Loucy (cell line): ENCODE results near the gene HSF2BP.

Experiments
- H2AFZ ChIP-seq: fragments of 200-600 bp; sonication (generic); 2 replicates; pipeline ENCODE4 v1.6.0; 2016; ENCODE audit warnings: antibody characterized with exemption, mild to moderate bottlenecking, low read length, moderate library complexity
- H3F3A ChIP-seq: fragments of 200-600 bp; 2 replicates; pipeline ENCODE4 v1.6.0; 2016; ENCODE audit warnings: antibody characterized with exemption, low read depth, mild to moderate bottlenecking
- H3K27me3 ChIP-seq: fragments of 200-600 bp; sonication (generic); 2 replicates; pipeline ENCODE4 v1.6.1; 2014; ENCODE audit warnings: low read length, mild to moderate bottlenecking; ENCODE audit not compliant: insufficient read depth, poor library complexity, severe bottlenecking
- H3K36me3 ChIP-seq: fragments of 200-600 bp; sonication (generic); 2 replicates; pipeline ENCODE4 v1.6.1; 2016; ENCODE audit warnings: low read length; ENCODE audit not compliant: insufficient read depth
- H3K4me1 ChIP-seq: fragments of 200-600 bp; sonication (generic); 2 replicates; pipeline ENCODE4 v1.5.1; 2014; ENCODE audit warnings: low read length, mild to moderate bottlenecking; ENCODE audit not compliant: insufficient read depth, poor library complexity, severe bottlenecking
- H3K4me2 ChIP-seq: fragments of 200-600 bp; sonication (generic); 2 replicates; pipeline ENCODE4 v1.6.0; 2014; ENCODE audit warnings: antibody characterized with exemption, low read length, low read depth, mild to moderate bottlenecking; ENCODE audit not compliant: poor library complexity, severe bottlenecking
- H3K4me3 ChIP-seq: fragments of 200-600 bp; sonication (generic); 2 replicates; pipeline ENCODE4 v1.5.1; 2014; ENCODE audit warnings: low read length, mild to moderate bottlenecking, mixed read lengths; ENCODE audit not compliant: poor library complexity, severe bottlenecking
- H3K79me2 ChIP-seq: fragments of 200-600 bp; sonication (generic); 2 replicates; pipeline ENCODE4 v1.6.1; 2014; ENCODE audit warnings: low read length; ENCODE audit not compliant: insufficient read depth
- H3K9ac ChIP-seq: fragments of 200-600 bp; sonication (generic); 2 replicates; pipeline ENCODE4 v1.6.0; 2014; ENCODE audit warnings: mild to moderate bottlenecking, low read depth, low read length, moderate library complexity; ENCODE audit not compliant: poor library complexity, severe bottlenecking
- H3K9me2 ChIP-seq: fragments of 200-600 bp; sonication (generic); replicated peaks from 2 replicates; pipeline ENCODE4 v1.6.1; 2016; ENCODE audit warnings: low read depth, low read length, mixed read lengths
- H3K9me3 ChIP-seq: fragments of 200-600 bp; sonication (generic); 2 replicates; pipeline ENCODE4 v1.6.1; 2014; ENCODE audit warnings: mild to moderate bottlenecking, antibody characterized with exemption, low read length, low read depth; ENCODE audit not compliant: insufficient read depth
- H4K20me1 ChIP-seq: fragments of 200-600 bp; sonication (generic); 2 replicates; pipeline ENCODE4 v1.6.0; 2014; ENCODE audit warnings: antibody characterized with exemption, low read length, mild to moderate bottlenecking; ENCODE audit not compliant: insufficient read depth, poor library complexity, severe bottlenecking
- CTCF ChIP-seq: fragments of 200-600 bp; sonication (generic); conservative IDR thresholded peaks from 2 replicates; pipeline ENCODE4 v1.5.1; 2014; ENCODE audit warnings: mild to moderate bottlenecking, antibody characterized with exemption, low read length
- EZH2phosphoT487 ChIP-seq: fragments of 200-600 bp; IDR thresholded peaks from 2 replicates; pipeline ENCODE4 v1.6.1; 2018; ENCODE audit warnings: antibody characterized with exemption, mild to moderate bottlenecking, moderate library complexity, borderline replicate concordance

HSF2BP gene

GRCh38 chr21:43703035-43703880 is 44.0 kb upstream of the HSF2BP start:
- Histone ChIP-seq H3F3A (no peaks in the 10 kb centered on the region), H3K36me3 (no peaks in the 10 kb centered on the region), H3K4me3 (no peak overlapping the region), H3K9me2 (no peaks in the 10 kb centered on the region), H4K20me1 (no peaks in the 10 kb centered on the region), H3K79me2 (no peaks in the 10 kb centered on the region), H3K9me3 (no peaks in the 10 kb centered on the region), H3K9ac (no peak overlapping the region), H3K27me3 (no peaks in the 10 kb centered on the region), H3K4me1 (no peaks in the 10 kb centered on the region), H3K4me2 (no peak overlapping the region), H2AFZ (no peak overlapping the region)
- no peak for TF ChIP-seq CTCF

GRCh38 chr21:43702785-43703034 is 43.4 kb upstream of the HSF2BP start:
- no peak overlapping the region for H3K9ac ChIP-seq
- H3K4me1 ChIP-seq, result no peaks in the 10 kb centered on the region
- H3K9me2 ChIP-seq, result no peaks in the 10 kb centered on the region
- H3K27me3 ChIP-seq, result no peaks in the 10 kb centered on the region
- TF ChIP-seq EZH2phosphoT487, result no peak
- no peak for TF ChIP-seq CTCF
- H3K4me3 ChIP-seq, result no peak overlapping the region
- no peaks in the 10 kb centered on the region for H3F3A ChIP-seq
- no peaks in the 10 kb centered on the region for H3K36me3 ChIP-seq
- no peaks in the 10 kb centered on the region for H3K79me2 ChIP-seq
- no peaks in the 10 kb centered on the region for H3K9me3 ChIP-seq
- no peak overlapping the region for H3K4me2 ChIP-seq
- no peaks in the 10 kb centered on the region for H4K20me1 ChIP-seq
- no peak overlapping the region for H2AFZ ChIP-seq

- H3K36me3 ChIP-seq, result no peaks in the 10 kb centered on the region
- H3K79me2 ChIP-seq, result no peaks in the 10 kb centered on the region
- no peak overlapping the region for H2AFZ ChIP-seq
- H3K4me2 ChIP-seq, result no peak overlapping the region
- H3K9me3 ChIP-seq, result no peaks in the 10 kb centered on the region
- H3K27me3 ChIP-seq, result no peaks in the 10 kb centered on the region
- no peaks in the 10 kb centered on the region for H3K9me2 ChIP-seq
- no peaks in the 10 kb centered on the region for H3F3A ChIP-seq
- H4K20me1 ChIP-seq, result no peaks in the 10 kb centered on the region
- TF ChIP-seq EZH2phosphoT487 (no peak), CTCF (no peak)
- H3K4me3 ChIP-seq, result no peak overlapping the region
- H3K4me1 ChIP-seq, result no peaks in the 10 kb centered on the region
- H3K9ac ChIP-seq, result no peak overlapping the region
These were observed 42.9 kb upstream of the HSF2BP start for GRCh38 chr21:43701936-43702784.
